ENCODE measurements around the gene PPP2R2C.

The PPP2R2C gene

GRCh38 chr4:6500481-6501140, 28.2 kb upstream of the PPP2R2C start:
- DNase-seq (ENCODE audit: extremely low read depth, low read depth) = no peak
- no peak for TF ChIP-seq CTCF (IDR thresholded peaks at IDR 0.05; ENCODE audit: low read depth, low read length)

- DNase-seq (ENCODE audit: extremely low read depth, low read depth) = no peak
- no peak for TF ChIP-seq CTCF (IDR thresholded peaks at IDR 0.05; ENCODE audit: low read depth, low read length)
These were observed 26.8 kb upstream of the PPP2R2C start for GRCh38 chr4:6499238-6499600.

GRCh38 chr4:6498511-6499237, 26.3 kb upstream of the PPP2R2C start:
- DNase-seq (ENCODE audit: extremely low read depth, low read depth) = no peak
- no peak for TF ChIP-seq CTCF (IDR thresholded peaks at IDR 0.05; ENCODE audit: low read depth, low read length)

- DNase-seq (ENCODE audit: extremely low read depth, low read depth) = no peak
- no peak for TF ChIP-seq CTCF (IDR thresholded peaks at IDR 0.05; ENCODE audit: low read depth, low read length)
These were observed 25.4 kb upstream of the PPP2R2C start for GRCh38 chr4:6497796-6498195.

GRCh38 chr4:6495736-6496135, 23.3 kb upstream of the PPP2R2C start:
- no peak for TF ChIP-seq CTCF (IDR thresholded peaks at IDR 0.05; ENCODE audit: low read depth, low read length)
- DNase-seq (ENCODE audit: extremely low read depth, low read depth) = no peak

GRCh38 chr4:6495296-6495590, 22.8 kb upstream of the PPP2R2C start:
- TF ChIP-seq CTCF (IDR thresholded peaks at IDR 0.05; ENCODE audit: low read depth, low read length) = no peak
- no peak for DNase-seq (ENCODE audit: extremely low read depth, low read depth)

GRCh38 chr4:6494431-6495295, 22.2 kb upstream of the PPP2R2C start:
- no peak for DNase-seq (ENCODE audit: extremely low read depth, low read depth)
- TF ChIP-seq CTCF (IDR thresholded peaks at IDR 0.05; ENCODE audit: low read depth, low read length) = no peak

Data from AG09319 (cell line).